Measurements from ENCODE around the gene ZFR2. TPM values are rescaled to one million over a fixed set of nuclear protein-coding genes. Genes with fewer than 3 reads are reported as not detected.

ZFR2 gene
- total RNA-seq, 1 donor = not detected

- no peak for DNase-seq (ENCODE audit: low read depth)
- H3K4me3 ChIP-seq (ENCODE audit: low read depth, low read length) = no peak overlapping the region
- TF ChIP-seq CTCF (IDR thresholded peaks at IDR 0.05; ENCODE audit: insufficient read depth, low read length) = no peak
Measured at GRCh38 chr19:3803986-3804385, 64.9 kb downstream of the ZFR2 start.

- H3K4me3 ChIP-seq (ENCODE audit: low read depth, low read length) = no peak overlapping the region
- no peak for TF ChIP-seq CTCF (IDR thresholded peaks at IDR 0.05; ENCODE audit: insufficient read depth, low read length)
- DNase-seq (ENCODE audit: low read depth) = no peak
Measured at GRCh38 chr19:3803114-3803888, 65.5 kb downstream of the ZFR2 start.

- H3K4me3 ChIP-seq (ENCODE audit: low read depth, low read length) = peak overlapping the region; percentile 9
- DNase-seq (ENCODE audit: low read depth) = peak; percentile 2
- peak; percentile 43 for TF ChIP-seq CTCF (IDR thresholded peaks at IDR 0.05; ENCODE audit: insufficient read depth, low read length)
Measured at GRCh38 chr19:3801412-3802096, 67.3 kb downstream of the ZFR2 start.

GRCh38 chr19:3800996-3801395 is 67.8 kb downstream of the ZFR2 start:
- DNase-seq (ENCODE audit: low read depth) = no peak
- H3K4me3 ChIP-seq (ENCODE audit: low read depth, low read length) = no peak overlapping the region
- TF ChIP-seq CTCF (IDR thresholded peaks at IDR 0.05; ENCODE audit: insufficient read depth, low read length) = no peak

GRCh38 chr19:3798137-3798536 is 70.7 kb downstream of the ZFR2 start:
- no peak overlapping the region for H3K4me3 ChIP-seq (ENCODE audit: low read depth, low read length)
- DNase-seq (ENCODE audit: low read depth) = no peak
- TF ChIP-seq CTCF (IDR thresholded peaks at IDR 0.05; ENCODE audit: insufficient read depth, low read length) = no peak

GRCh38 chr19:3796358-3796757 is 72.5 kb downstream of the ZFR2 start:
- H3K4me3 ChIP-seq (ENCODE audit: low read depth, low read length) = no peak overlapping the region
- DNase-seq (ENCODE audit: low read depth) = no peak
- TF ChIP-seq CTCF (IDR thresholded peaks at IDR 0.05; ENCODE audit: insufficient read depth, low read length) = no peak

All from fibroblast of the aortic adventitia (primary cell).